ENCODE data around the gene ABHD17B. TPM values are rescaled to one million over a fixed set of nuclear protein-coding genes. Genes with fewer than 3 reads are reported as not detected.

Gene ABHD17B
- total and polyA plus RNA-seq, 10 of the 15 experiments (the other 5 are each of a cell fraction or from before 2014, with no cell fraction given): 3.5 to 21.4 (median 16.6) TPM

DNA sequence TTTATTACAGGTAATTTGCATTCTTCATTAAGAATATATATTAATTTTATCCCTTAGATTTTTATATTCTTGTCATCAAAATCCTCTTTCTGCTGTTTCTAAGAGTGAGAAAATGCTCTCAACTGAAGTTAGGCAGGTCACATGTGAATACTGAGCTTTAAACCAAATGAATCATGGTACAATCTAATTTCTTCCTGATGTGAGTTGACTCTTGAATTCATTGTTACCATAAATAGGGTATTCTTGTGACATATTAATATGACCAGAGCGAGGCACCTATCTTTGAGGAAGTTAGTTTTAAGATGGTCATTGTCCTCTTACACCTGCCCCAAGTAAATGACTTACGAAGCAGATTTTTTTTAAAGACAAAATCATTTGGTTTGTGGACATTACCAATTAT is 17.8 kb upstream of the ABHD17B start:
- Histone ChIP-seq H3K9ac (ENCODE audit: control insufficient read depth, insufficient read depth, low read length) (no peak overlapping the region), H3K36me3 (ENCODE audit: control insufficient read depth in 2 of 2, insufficient read depth in 2 of 2, low read length in 1 of 2) (no peaks in the 10 kb centered on the region), H4K20me1 (ENCODE audit: control insufficient read depth, insufficient read depth) (no peaks in the 10 kb centered on the region), H3K4me1 (ENCODE audit: control insufficient read depth, insufficient read depth, low read length) (no peaks in the 10 kb centered on the region), H3K79me2 (ENCODE audit: control insufficient read depth, insufficient read depth, low read length) (peaks cover 6% of the 10 kb centered on the region), H3K27me3 (replicated peaks in 1 of 2; ENCODE audit: control insufficient read depth in 2 of 2, insufficient read depth in 2 of 2, low read length in 1 of 2) (no peaks in the 10 kb centered on the region), H3K4me3 (no peak overlapping the region), H2AFZ (ENCODE audit: control insufficient read depth, low read depth, low read length) (no peak overlapping the region), H3K9me3 (replicated peaks; ENCODE audit: control insufficient read depth, insufficient read depth, low read length) (no peaks in the 10 kb centered on the region; the same call in 2 of the 3 replicates), H3K27ac (ENCODE audit: control insufficient read depth, insufficient read depth) (no peak overlapping the region), H3K4me2 (ENCODE audit: control insufficient read depth, insufficient read depth) (no peak overlapping the region)
- CTCF ChIA-PET: interaction anchor here (2.0 kb wide), 1 partner anchor 96 kb away, joined by 6 read pairs; no protein-coding TSS in a partner anchor
- FAIRE-seq: no peak
- in situ Hi-C loops (cut with MboI): no loop called here
- SMC1A ChIA-PET (ENCODE audit: uncharacterized antibody, unreplicated experiment): interaction anchor here (9.9 kb wide), 1 partner anchor 14 kb away, joined by 77 read pairs; the partner anchor contains the start of genes ABHD17B and C9orf85
- RAD21 ChIA-PET (ENCODE audit: unreplicated experiment): no interaction called here
- WGBS (ENCODE audit: insufficient coverage, insufficient replicate concordance, low lambda C conversion rate, missing lambda C conversion rate): 93% methylated on average over 2 of the region's 2 CpGs
- no peak for DNase-seq (ENCODE audit: low read depth, low spot score)
- intact Hi-C loops (cut with micrococcal nuclease; ENCODE audit: unreplicated experiment): no loop called here
- no TSS peak for BruUV-seq (replicated peaks)
- no peak for TF ChIP-seq SIN3A (IDR thresholded peaks at IDR 0.05; ENCODE audit: low read depth, low read length)
- POLR2A ChIA-PET: no interaction called here
- no peak for ATAC-seq

DNA sequence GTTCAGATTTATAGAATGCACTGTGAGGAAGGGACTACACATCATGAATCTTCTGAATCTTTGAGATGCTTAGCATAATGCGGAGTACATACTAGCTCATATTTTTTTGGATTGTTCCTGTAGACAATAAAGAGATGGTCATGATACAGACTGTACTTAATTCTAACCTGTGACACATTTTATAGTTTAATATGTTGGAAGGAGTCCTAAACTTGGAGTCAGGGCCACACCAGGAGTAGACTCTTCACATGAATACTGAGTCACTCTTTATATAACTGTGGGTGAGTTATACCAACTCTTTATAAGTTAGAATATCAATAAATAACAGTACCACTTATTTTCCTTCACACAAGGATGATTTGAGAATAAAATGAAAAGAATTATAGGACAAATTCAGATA is 17.4 kb upstream of the ABHD17B start:
- no peak overlapping the region for H2AFZ ChIP-seq (ENCODE audit: control insufficient read depth, low read depth, low read length)
- POLR2A ChIA-PET: interaction anchor here (0.9 kb wide), 1 partner anchor 11 kb away, joined by 4 read pairs; no protein-coding TSS in a partner anchor
- BruUV-seq (replicated peaks): no TSS peak
- no peak overlapping the region for H3K4me3 ChIP-seq
- no peak overlapping the region for H3K27ac ChIP-seq (ENCODE audit: control insufficient read depth, insufficient read depth)
- no peak overlapping the region for H3K4me2 ChIP-seq (ENCODE audit: control insufficient read depth, insufficient read depth)
- H3K9ac ChIP-seq (ENCODE audit: control insufficient read depth, insufficient read depth, low read length): no peak overlapping the region
- H3K4me1 ChIP-seq (ENCODE audit: control insufficient read depth, insufficient read depth, low read length): no peaks in the 10 kb centered on the region
- CTCF ChIA-PET: interaction anchor here (0.7 to 2.0 kb wide), 2 partner anchors 12 to 97 kb away, joined by 4 to 6 read pairs; no protein-coding TSS in a partner anchor
- FAIRE-seq: no peak
- intact Hi-C loops (cut with micrococcal nuclease; ENCODE audit: unreplicated experiment) (no loop called here), in situ Hi-C loops (cut with MboI) (no loop called here)
- H3K79me2 ChIP-seq (ENCODE audit: control insufficient read depth, insufficient read depth, low read length): peaks cover 6% of the 10 kb centered on the region
- H3K27me3 ChIP-seq (replicated peaks in 1 of 2; ENCODE audit: control insufficient read depth in 2 of 2, insufficient read depth in 2 of 2, low read length in 1 of 2): no peaks in the 10 kb centered on the region
- no peak for ATAC-seq
- RAD21 ChIA-PET (ENCODE audit: unreplicated experiment): interaction anchor here (0.7 to 0.9 kb wide), 2 partner anchors 15 to 344 kb away, joined by 3 to 5 read pairs; no protein-coding TSS in a partner anchor
- H3K36me3 ChIP-seq (ENCODE audit: control insufficient read depth in 2 of 2, insufficient read depth in 2 of 2, low read length in 1 of 2): no peaks in the 10 kb centered on the region
- SMC1A ChIA-PET (ENCODE audit: uncharacterized antibody, unreplicated experiment): interaction anchor here (9.9 kb wide), 1 partner anchor 14 kb away, joined by 77 read pairs; the partner anchor contains the start of genes ABHD17B and C9orf85
- WGBS (ENCODE audit: insufficient coverage, insufficient replicate concordance, low lambda C conversion rate, missing lambda C conversion rate): 100% methylated on average over 1 of the region's 1 CpG
- H3K9me3 ChIP-seq (replicated peaks; ENCODE audit: control insufficient read depth, insufficient read depth, low read length): no peaks in the 10 kb centered on the region; the same call in 2 of the 3 replicates
- no peaks in the 10 kb centered on the region for H4K20me1 ChIP-seq (ENCODE audit: control insufficient read depth, insufficient read depth)
- no peak for DNase-seq (ENCODE audit: low read depth, low spot score)
- no peak for TF ChIP-seq PML (IDR thresholded peaks at IDR 0.05; ENCODE audit: low read length)
- TF ChIP-seq GABPA (IDR thresholded peaks at IDR 0.05; ENCODE audit: low read depth): no peak
- no peak for TF ChIP-seq RB1 (IDR thresholded peaks at IDR 0.05; ENCODE audit: borderline replicate concordance)
- TF ChIP-seq, protein P1, sequence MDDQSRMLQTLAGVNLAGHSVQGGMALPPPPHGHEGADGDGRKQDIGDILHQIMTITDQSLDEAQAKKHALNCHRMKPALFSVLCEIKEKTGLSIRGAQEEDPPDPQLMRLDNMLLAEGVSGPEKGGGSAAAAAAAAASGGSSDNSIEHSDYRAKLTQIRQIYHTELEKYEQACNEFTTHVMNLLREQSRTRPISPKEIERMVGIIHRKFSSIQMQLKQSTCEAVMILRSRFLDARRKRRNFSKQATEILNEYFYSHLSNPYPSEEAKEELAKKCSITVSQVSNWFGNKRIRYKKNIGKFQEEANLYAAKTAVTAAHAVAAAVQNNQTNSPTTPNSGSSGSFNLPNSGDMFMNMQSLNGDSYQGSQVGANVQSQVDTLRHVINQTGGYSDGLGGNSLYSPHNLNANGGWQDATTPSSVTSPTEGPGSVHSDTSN (IDR thresholded peaks at IDR 0.05; ENCODE audit: insufficient replicate concordance, low read depth, low read length): no peak
- TF ChIP-seq, protein P2, sequence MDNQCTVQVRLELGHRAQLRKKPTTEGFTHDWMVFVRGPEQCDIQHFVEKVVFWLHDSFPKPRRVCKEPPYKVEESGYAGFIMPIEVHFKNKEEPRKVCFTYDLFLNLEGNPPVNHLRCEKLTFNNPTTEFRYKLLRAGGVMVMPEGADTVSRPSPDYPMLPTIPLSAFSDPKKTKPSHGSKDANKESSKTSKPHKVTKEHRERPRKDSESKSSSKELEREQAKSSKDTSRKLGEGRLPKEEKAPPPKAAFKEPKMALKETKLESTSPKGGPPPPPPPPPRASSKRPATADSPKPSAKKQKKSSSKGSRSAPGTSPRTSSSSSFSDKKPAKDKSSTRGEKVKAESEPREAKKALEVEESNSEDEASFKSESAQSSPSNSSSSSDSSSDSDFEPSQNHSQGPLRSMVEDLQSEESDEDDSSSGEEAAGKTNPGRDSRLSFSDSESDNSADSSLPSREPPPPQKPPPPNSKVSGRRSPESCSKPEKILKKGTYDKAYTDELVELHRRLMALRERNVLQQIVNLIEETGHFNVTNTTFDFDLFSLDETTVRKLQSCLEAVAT (IDR thresholded peaks at IDR 0.05): no peak
- TF ChIP-seq FOXM1 (IDR thresholded peaks at IDR 0.05; ENCODE audit: low read depth, low read length): no peak
- TF ChIP-seq POLR2A (IDR thresholded peaks at IDR 0.05; ENCODE audit: low read depth, low read length): no peak
- TF ChIP-seq ZBTB11 (CRISPR knock-in tag; IDR thresholded peaks at IDR 0.05): no peak
- no peak for TF ChIP-seq BCL11A (IDR thresholded peaks at IDR 0.05; ENCODE audit: low read depth, low read length)
- no peak for TF ChIP-seq JUNB (IDR thresholded peaks at IDR 0.05)
- no peak for TF ChIP-seq TCF7 (IDR thresholded peaks at IDR 0.05; ENCODE audit: borderline replicate concordance)
